ENCODE data around the gene PTMA. TPM values are rescaled to one million over a fixed set of nuclear protein-coding genes. Genes with fewer than 3 reads are reported as not detected.

Gene PTMA
- total and polyA plus RNA-seq, 9 of the 15 experiments (the other 6 are each of a cell fraction or from before 2014, with no cell fraction given): 429 to 2,322 (median 1,578) TPM

DNA sequence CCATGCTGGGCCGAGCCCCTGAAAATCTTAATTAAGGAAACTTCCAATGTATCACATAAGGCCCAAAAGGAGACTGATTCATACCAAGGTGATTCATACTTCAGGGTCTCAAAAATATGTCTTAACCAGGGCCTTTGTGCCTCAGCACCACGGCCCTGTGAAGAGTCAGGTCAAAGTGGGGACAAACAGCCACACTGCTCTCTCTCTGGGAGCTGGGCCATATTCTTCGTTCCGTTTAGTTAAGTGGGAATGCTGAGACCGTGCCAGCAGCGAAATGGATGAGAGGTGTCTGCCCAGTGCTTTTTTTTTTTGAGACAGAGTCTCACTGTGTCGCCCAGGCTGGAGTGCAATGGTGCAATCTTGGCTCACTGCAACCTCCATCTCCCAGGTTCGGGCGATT is 9.3 kb upstream of the PTMA start:
- ChIA-PET CTCF (ENCODE audit: low intra/inter-chr PET ratio) (no interaction called here), POLR2A (interaction anchor here (1.2 kb wide), 1 partner anchor 9 kb away, joined by 8 read pairs; the partner anchor contains the start of gene PTMA)
- H3K27me3 ChIP-seq (ENCODE audit: control insufficient read depth in 2 of 2, insufficient read depth in 2 of 2, low read length in 2 of 2): no peaks in the 10 kb centered on the region
- H3K4me1 ChIP-seq (replicated peaks in 1 of 2; ENCODE audit: control insufficient read depth in 2 of 2, insufficient read depth in 2 of 2, low read length in 2 of 2): peaks cover 0 to 4% of the 10 kb centered on the region in 2 experiments; a peak in 1 of 5 replicates
- no peak overlapping the region for H3K27ac ChIP-seq (ENCODE audit: extremely low read depth, low read depth, low read length)
- H3K9me3 ChIP-seq (replicated peaks; ENCODE audit: control insufficient read depth, insufficient read depth, low read depth, low read length): no peaks in the 10 kb centered on the region
- no TSS peak for BruUV-seq (replicated peaks)
- intact Hi-C loops (cut with micrococcal nuclease): no loop called here
- in situ Hi-C loops (cut with MboI): no loop called here
- H3K36me3 ChIP-seq (ENCODE audit: control insufficient read depth, insufficient read depth, low read length): no peaks in the 10 kb centered on the region; the same call in 2 of the 3 replicates
- FAIRE-seq (no peak), DNase-seq (ENCODE audit: extremely low read depth in 1 of 4, low spot score in 3 of 4) (no peak), ATAC-seq (no peak)
- H2AFZ ChIP-seq (ENCODE audit: low read depth, low read length): no peak overlapping the region
- H3K9me1 ChIP-seq (ENCODE audit: control insufficient read depth, insufficient read depth, low read length): no peaks in the 10 kb centered on the region
- H3K4me2 ChIP-seq (ENCODE audit: insufficient read depth, low read length): no peak overlapping the region
- no peaks in the 10 kb centered on the region for H3K79me2 ChIP-seq (ENCODE audit: control insufficient read depth, insufficient read depth, low read length)
- 66% methylated on average over 7 of the region's 9 CpGs for WGBS (ENCODE audit: insufficient coverage, low coverage, missing lambda C conversion rate)
- no peak overlapping the region for H3K4me3 ChIP-seq
- no peak overlapping the region for H3K9ac ChIP-seq (ENCODE audit: insufficient read depth in 1 of 2, low read depth in 2 of 2, low read length in 2 of 2)
- no peaks in the 10 kb centered on the region for H4K20me1 ChIP-seq (replicated peaks; ENCODE audit: control insufficient read depth, insufficient read depth, low read length)
- TF ChIP-seq HMG20A (CRISPR knock-in tag; conservative IDR thresholded peaks at IDR 0.05) (no peak), ESRRA (IDR thresholded peaks at IDR 0.05; ENCODE audit: borderline replicate concordance, low read depth) (no peak), ZFX (CRISPR knock-in tag; IDR thresholded peaks at IDR 0.05) (no peak), FOS (IDR thresholded peaks at IDR 0.05; ENCODE audit: extremely low read depth, insufficient read length) (no peak), ZNF589 (CRISPR knock-in tag; IDR thresholded peaks at IDR 0.05; ENCODE audit: low read depth) (no peak), SMARCA4 (IDR thresholded peaks at IDR 0.05) (no peak), CTBP1 (IDR thresholded peaks at IDR 0.05; ENCODE audit: borderline replicate concordance) (no peak), NR4A1 (CRISPR knock-in tag; IDR thresholded peaks at IDR 0.05) (no peak), NR4A1 (tag; IDR thresholded peaks at IDR 0.05) (no peak), STAT5A (IDR thresholded peaks at IDR 0.05; ENCODE audit: borderline replicate concordance, low read length) (no peak), TOE1 (IDR thresholded peaks at IDR 0.05; ENCODE audit: borderline replicate concordance) (no peak), TOE1 (CRISPR knock-in tag; IDR thresholded peaks at IDR 0.05; ENCODE audit: borderline replicate concordance, low read depth) (no peak), HCFC1 (IDR thresholded peaks at IDR 0.05; ENCODE audit: low read depth, low read length) (no peak), MCM3 (IDR thresholded peaks at IDR 0.05) (no peak), LARP7 (IDR thresholded peaks at IDR 0.05) (no peak)
- TF ChIP-seq, protein P1, sequence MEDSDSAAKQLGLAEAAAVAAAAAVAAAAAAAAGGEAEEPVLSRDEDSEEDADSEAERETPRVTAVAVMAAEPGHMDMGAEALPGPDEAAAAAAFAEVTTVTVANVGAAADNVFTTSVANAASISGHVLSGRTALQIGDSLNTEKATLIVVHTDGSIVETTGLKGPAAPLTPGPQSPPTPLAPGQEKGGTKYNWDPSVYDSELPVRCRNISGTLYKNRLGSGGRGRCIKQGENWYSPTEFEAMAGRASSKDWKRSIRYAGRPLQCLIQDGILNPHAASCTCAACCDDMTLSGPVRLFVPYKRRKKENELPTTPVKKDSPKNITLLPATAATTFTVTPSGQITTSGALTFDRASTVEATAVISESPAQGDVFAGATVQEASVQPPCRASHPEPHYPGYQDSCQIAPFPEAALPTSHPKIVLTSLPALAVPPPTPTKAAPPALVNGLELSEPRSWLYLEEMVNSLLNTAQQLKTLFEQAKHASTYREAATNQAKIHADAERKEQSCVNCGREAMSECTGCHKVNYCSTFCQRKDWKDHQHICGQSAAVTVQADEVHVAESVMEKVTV (CRISPR knock-in tag; IDR thresholded peaks at IDR 0.05): no peak
- TF ChIP-seq, protein P2, sequence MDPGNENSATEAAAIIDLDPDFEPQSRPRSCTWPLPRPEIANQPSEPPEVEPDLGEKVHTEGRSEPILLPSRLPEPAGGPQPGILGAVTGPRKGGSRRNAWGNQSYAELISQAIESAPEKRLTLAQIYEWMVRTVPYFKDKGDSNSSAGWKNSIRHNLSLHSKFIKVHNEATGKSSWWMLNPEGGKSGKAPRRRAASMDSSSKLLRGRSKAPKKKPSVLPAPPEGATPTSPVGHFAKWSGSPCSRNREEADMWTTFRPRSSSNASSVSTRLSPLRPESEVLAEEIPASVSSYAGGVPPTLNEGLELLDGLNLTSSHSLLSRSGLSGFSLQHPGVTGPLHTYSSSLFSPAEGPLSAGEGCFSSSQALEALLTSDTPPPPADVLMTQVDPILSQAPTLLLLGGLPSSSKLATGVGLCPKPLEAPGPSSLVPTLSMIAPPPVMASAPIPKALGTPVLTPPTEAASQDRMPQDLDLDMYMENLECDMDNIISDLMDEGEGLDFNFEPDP (CRISPR knock-in tag; IDR thresholded peaks at IDR 0.05): no peak

All from K562 (cell line).